Karpas-422 (cell line): ENCODE results near the gene NPC1L1. TPM values are rescaled to one million over a fixed set of nuclear protein-coding genes. Genes with fewer than 3 reads are reported as not detected.

Experiments
- DNase-seq: peaks from one replicate; pipeline ENCODE4 v3.0.0-alpha.2; 2015
- H2AFZ ChIP-seq: fragments of 200-600 bp; sonication (generic); 2 replicates; pipeline ENCODE4 v1.6.1; 2014; ENCODE audit warnings: antibody characterized with exemption, low read length, mixed read lengths
- H3K27ac ChIP-seq: fragments of 200-600 bp; sonication (generic); 2 replicates; pipeline ENCODE4 v1.5.1; 2014; ENCODE audit warnings: mild to moderate bottlenecking, low read length, moderate library complexity
- H3K27me3 ChIP-seq: fragments of 200-600 bp; sonication (generic); 2 replicates; pipeline ENCODE4 v1.6.1; 2014; ENCODE audit warnings: low read length, mixed read lengths
- H3K36me3 ChIP-seq: fragments of 200-600 bp; sonication (generic); 2 replicates; pipeline ENCODE4 v1.6.1; 2014; ENCODE audit warnings: low read length, mixed read lengths; ENCODE audit not compliant: insufficient read depth
- H3K4me1 ChIP-seq: fragments of 200-600 bp; sonication (generic); 2 replicates; pipeline ENCODE4 v1.6.1; 2014; ENCODE audit warnings: mild to moderate bottlenecking, low read length, mixed read lengths
- H3K4me2 ChIP-seq: fragments of 200-600 bp; sonication (generic); 2 replicates; pipeline ENCODE4 v1.6.1; 2014; ENCODE audit warnings: low read length, low read depth, mild to moderate bottlenecking; ENCODE audit not compliant: poor library complexity, severe bottlenecking
- H3K4me3 ChIP-seq: fragments of 200-600 bp; sonication (generic); 2 replicates; pipeline ENCODE4 v1.5.1; 2014; ENCODE audit warnings: mild to moderate bottlenecking, antibody characterized with exemption, low read length, mixed read lengths
- H3K79me2 ChIP-seq: fragments of 200-600 bp; sonication (generic); 2 replicates; pipeline ENCODE4 v1.6.1; 2014; ENCODE audit warnings: mild to moderate bottlenecking, low read length, mixed read lengths
- H3K9ac ChIP-seq: fragments of 200-600 bp; sonication (generic); 2 replicates; pipeline ENCODE4 v1.6.0; 2014; ENCODE audit warnings: low read length
- H3K9me2 ChIP-seq: fragments of 200-600 bp; sonication (generic), shearing (Covaris generic); replicated peaks from 2 replicates; pipeline ENCODE4 v1.6.0; 2014; ENCODE audit warnings: mild to moderate bottlenecking, low read length, moderate library complexity; ENCODE audit not compliant: insufficient read depth
- H3K9me3 ChIP-seq: fragments of 300-700, 200-600 bp; sonication (generic); 2 replicates; pipeline ENCODE4 v1.6.1; 2014; ENCODE audit warnings: low read length, mixed read lengths
- H4K20me1 ChIP-seq: fragments of 200-600 bp; sonication (generic); 2 replicates; pipeline ENCODE4 v1.6.1; 2014; ENCODE audit warnings: mild to moderate bottlenecking, antibody characterized with exemption, low read length, low read depth; ENCODE audit not compliant: insufficient read depth
- total RNA-seq: library from RNA; depleted of rRNA; stranded (reverse); fragments of >200 nt; shearing (Covaris generic); gene quantifications from 2 replicates; pipeline ENCODE4 v1.2.3, GENCODE V29; 2014; ENCODE audit warnings: low replicate concordance

Gene NPC1L1
- total RNA-seq, 1 experiment from 2014 or later = not detected

DNA sequence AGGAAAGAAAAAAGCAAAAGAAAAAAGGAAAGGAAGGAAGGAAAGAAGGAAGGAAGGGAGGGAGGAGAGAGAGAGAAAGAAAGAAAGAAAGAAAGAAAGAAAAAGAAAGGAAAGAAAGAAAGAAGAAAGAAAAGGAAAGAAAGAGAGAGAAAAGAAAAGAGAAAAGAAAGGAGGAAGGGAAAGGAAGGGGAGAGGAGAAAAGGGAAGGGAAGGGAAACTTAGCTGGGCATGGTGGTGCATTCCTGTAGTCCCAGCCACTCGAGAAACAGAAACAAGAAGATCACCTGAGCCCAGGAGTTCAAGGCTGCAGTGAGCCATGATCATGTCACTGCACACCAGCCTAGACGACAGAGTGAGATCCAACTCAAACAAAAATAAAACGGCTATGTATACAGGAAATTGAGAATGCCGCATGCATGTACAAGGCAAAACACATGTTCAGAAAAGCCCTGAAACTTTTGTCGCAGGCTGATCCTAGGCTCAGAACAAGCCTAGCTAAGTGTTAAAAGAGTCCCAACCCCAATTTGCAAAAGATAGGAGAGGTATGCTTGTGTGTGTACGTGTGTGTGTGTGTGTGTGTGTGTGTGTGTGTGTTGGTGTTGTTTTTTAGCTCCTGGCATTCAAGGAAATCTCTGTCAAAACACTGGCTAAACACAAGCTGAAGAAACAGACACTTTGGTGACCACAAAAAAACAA is 6.6 kb upstream of the NPC1L1 start:
- Histone ChIP-seq H2AFZ (no peak overlapping the region), H3K9me3 (no peaks in the 10 kb centered on the region), H4K20me1 (no peaks in the 10 kb centered on the region), H3K27me3 (no peaks in the 10 kb centered on the region), H3K36me3 (no peaks in the 10 kb centered on the region), H3K4me1 (no peaks in the 10 kb centered on the region), H3K79me2 (no peaks in the 10 kb centered on the region), H3K4me3 (no peak overlapping the region), H3K9me2 (no peaks in the 10 kb centered on the region), H3K4me2 (no peak overlapping the region), H3K9ac (no peak overlapping the region), H3K27ac (no peak overlapping the region)
- no peak for DNase-seq

DNA sequence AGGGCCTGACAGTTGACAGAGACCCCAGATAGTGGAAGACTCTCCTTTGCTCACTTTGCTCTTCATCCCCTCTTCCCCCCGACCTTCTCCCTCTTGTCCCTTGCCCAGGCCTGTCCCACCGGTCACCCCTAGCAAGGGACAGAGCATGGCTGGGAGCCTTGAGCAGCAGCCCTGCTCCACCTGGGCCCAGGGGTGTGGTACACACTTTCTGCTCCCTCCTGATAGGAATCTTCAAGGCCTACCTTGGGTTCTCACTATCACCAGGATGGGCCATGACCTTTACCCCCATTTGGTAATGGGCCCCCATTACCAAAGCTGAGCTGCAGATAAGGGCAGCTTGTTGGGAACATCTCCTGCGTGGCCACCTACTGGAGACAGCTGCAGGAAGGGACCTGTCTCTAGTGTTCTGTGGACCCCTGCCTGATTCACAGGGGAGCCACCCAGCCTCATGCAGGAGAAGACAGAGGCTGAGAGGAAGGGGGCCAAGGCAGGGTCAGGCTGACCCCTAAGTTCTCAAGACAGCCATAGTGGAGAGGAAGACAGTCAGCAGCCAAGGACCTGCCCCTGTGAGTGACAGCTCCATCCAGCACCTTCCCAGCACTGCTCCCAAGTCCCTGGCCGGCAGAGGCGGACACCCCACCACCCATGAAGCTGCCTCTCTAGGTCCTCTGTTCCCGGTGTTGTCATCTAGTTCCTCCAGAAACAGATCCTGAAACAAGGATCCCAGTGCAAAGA is 913 bp upstream of the NPC1L1 start:
- Histone ChIP-seq H3K27me3 (no peaks in the 10 kb centered on the region), H3K4me2 (no peak overlapping the region), H3K36me3 (no peaks in the 10 kb centered on the region), H3K9me2 (no peaks in the 10 kb centered on the region), H3K27ac (no peak overlapping the region), H3K4me3 (no peak overlapping the region), H3K4me1 (no peaks in the 10 kb centered on the region), H3K9me3 (no peaks in the 10 kb centered on the region), H4K20me1 (no peaks in the 10 kb centered on the region), H3K9ac (no peak overlapping the region), H2AFZ (no peak overlapping the region), H3K79me2 (no peaks in the 10 kb centered on the region)
- no peak for DNase-seq

DNA sequence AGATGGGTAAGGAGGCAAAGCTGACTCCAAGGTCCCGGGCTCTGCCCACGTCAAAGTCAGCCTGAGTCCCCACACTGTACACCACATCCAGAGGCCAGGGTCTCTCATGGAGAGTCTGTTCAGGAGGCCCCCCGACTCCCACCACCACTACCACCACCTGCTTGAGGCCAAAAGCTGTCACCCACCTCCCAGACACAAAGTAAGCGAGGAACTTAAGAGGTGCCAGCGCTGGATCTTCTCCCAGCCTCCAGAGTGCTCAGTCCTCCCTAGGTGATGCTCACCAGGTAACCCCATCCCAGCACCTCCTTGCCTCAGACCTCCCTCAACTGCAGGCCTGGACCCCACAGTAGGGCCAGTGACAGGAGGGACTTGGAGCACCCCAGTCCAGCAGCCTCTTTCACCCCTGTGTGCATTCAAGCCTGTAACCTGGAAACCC is 520 bp downstream of the NPC1L1 start:
- H3K4me1 ChIP-seq = no peaks in the 10 kb centered on the region
- H2AFZ ChIP-seq = no peak overlapping the region
- no peak overlapping the region for H3K9ac ChIP-seq
- H3K4me2 ChIP-seq = no peak overlapping the region
- H3K9me3 ChIP-seq = no peaks in the 10 kb centered on the region
- H3K4me3 ChIP-seq = no peak overlapping the region
- no peaks in the 10 kb centered on the region for H3K9me2 ChIP-seq
- H3K36me3 ChIP-seq = no peaks in the 10 kb centered on the region
- H3K79me2 ChIP-seq = no peaks in the 10 kb centered on the region
- no peak for DNase-seq
- H3K27me3 ChIP-seq = no peaks in the 10 kb centered on the region
- no peaks in the 10 kb centered on the region for H4K20me1 ChIP-seq
- no peak overlapping the region for H3K27ac ChIP-seq

DNA sequence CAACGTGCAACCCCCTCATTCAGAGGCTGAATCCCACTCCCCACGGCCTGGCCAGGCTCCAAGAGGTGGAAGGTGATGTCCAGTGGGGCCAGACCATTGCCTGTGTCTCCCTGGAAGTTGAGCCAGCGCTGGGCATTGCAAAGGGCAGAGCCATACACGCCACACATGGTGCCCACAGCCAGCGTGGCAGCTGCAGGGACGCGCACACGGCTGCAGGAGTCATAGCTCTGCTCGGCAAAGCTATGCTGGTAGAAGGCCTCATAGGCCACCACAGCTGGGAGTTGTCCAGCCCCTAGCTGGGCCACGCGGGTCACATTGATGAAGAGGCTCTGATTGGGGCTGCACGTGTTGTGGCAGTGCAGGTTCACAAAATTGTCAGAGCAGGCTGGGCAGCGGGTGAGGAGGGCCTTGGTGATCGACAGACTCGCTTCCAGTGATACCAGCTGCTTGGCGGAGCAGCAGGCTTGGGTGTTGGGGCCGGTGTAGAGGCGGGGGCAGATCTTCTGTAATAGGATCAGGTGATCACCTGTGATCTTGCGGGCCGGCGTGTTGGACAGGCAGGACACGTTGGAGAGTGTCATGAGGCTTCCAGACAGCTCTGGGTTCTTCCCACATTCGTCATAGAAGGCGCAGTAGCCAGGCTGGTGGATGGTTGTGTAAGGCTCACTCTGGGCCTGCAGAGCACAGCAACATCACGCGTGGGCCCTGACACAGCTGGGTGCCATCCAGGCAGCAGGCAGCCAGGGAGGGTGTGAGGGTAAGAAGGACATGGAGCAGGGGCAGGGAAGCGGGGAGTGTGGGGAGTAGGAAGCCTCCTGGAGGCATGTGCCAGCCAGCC is 1.2 kb downstream of the NPC1L1 start:
- Histone ChIP-seq H3K4me2 (no peak overlapping the region), H3K79me2 (no peaks in the 10 kb centered on the region), H3K9ac (no peak overlapping the region)

DNA sequence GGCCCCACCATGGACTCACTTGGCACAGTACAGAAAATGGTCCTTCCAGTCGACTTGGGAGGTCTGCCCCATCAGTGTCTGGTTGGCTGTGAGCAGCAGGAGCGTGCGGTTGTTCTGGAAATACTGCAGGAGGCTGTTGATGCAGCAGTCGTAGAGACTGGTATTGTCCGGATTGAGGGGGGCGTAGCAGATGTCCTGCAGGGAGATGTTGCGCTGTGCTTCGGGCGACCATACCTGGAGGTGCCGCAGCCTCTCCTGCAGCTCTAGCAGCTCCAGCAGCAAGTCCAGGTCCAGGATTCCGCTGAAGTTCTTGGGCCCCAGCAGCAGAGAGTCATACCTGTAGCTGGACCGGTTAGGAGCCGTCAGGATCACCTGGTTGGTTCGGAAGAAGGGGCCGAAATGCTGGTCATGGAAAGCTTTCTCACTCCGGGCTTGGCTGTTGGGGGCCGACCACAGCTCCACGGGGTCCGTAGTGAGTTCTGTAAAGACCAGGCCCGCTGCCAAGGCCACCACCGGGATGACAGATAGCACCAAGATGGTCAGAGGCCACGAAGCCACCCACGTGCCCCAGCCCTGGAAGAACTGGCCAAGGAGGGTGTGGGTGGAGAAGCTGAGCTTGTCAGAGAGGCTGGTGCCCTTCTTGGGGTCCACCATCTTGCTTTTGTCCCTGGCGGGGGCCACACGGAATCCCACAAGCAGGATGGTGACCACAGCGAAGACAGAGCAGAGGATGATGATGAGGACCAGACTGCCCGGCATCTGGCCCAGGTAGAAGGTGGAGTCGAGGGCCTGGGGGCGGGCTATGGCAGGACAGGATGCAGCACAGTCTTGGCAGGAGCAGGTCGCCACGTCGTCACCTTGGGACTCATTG is 2.1 kb downstream of the NPC1L1 start:
- H3K9me3 ChIP-seq = no peaks in the 10 kb centered on the region
- no peak for DNase-seq
- no peaks in the 10 kb centered on the region for H3K79me2 ChIP-seq
- H3K4me1 ChIP-seq = no peaks in the 10 kb centered on the region
- H3K36me3 ChIP-seq = no peaks in the 10 kb centered on the region
- no peak overlapping the region for H3K9ac ChIP-seq
- no peak overlapping the region for H2AFZ ChIP-seq
- no peak overlapping the region for H3K4me2 ChIP-seq
- no peak overlapping the region for H3K27ac ChIP-seq
- H3K9me2 ChIP-seq = no peaks in the 10 kb centered on the region
- H3K27me3 ChIP-seq = no peaks in the 10 kb centered on the region
- no peak overlapping the region for H3K4me3 ChIP-seq
- no peaks in the 10 kb centered on the region for H4K20me1 ChIP-seq

More for the DNA sequence above, 1.2 kb downstream of the NPC1L1 start:
- Histone ChIP-seq H3K9me2 (no peaks in the 10 kb centered on the region), H4K20me1 (no peaks in the 10 kb centered on the region), H3K9me3 (no peaks in the 10 kb centered on the region), H3K27ac (no peak overlapping the region), H3K36me3 (no peaks in the 10 kb centered on the region), H3K4me1 (no peaks in the 10 kb centered on the region), H3K27me3 (no peaks in the 10 kb centered on the region), H2AFZ (no peak overlapping the region), H3K4me3 (no peak overlapping the region)
- DNase-seq = no peak

DNA sequence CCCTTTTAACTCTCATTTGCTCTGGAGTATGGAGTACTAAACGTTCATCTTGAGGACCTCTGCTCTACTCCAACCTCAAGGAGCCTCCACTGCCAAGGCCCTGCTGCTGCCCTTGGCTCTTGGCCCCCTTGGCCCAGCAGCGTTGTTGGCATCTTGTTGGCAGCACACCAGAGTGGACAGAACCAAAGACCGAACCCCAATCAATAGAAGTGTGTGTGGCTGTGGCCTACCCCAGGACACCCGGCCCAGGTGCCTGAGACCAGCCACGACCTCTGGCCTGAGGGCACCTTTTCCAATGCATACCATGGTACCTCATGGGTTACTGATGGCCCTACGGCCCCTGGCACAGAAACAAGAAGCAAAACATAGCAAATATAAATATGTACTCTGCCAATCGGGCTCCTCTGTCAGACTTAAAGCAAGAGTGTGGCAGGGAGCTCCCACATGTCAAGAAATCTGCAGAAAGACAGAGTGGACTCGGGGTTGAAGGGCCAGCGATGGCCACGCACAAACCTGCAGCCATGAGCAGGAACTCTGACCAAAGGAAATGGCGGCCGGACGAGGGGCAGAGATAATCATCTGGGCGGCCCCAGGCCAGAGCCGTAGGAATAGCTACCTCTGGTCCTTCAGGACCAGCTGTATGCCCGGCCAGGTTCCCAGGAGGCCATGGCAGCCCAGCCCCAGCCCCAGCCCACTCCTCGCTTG is 2.9 kb downstream of the NPC1L1 start:
- Histone ChIP-seq H3K27ac (no peak overlapping the region), H2AFZ (no peak overlapping the region), H3K9me3 (no peaks in the 10 kb centered on the region), H3K4me3 (no peak overlapping the region), H3K79me2 (no peaks in the 10 kb centered on the region), H3K9ac (no peak overlapping the region), H3K9me2 (no peaks in the 10 kb centered on the region), H3K4me2 (no peak overlapping the region), H3K36me3 (no peaks in the 10 kb centered on the region), H3K27me3 (no peaks in the 10 kb centered on the region), H3K4me1 (no peaks in the 10 kb centered on the region), H4K20me1 (no peaks in the 10 kb centered on the region)
- no peak for DNase-seq

DNA sequence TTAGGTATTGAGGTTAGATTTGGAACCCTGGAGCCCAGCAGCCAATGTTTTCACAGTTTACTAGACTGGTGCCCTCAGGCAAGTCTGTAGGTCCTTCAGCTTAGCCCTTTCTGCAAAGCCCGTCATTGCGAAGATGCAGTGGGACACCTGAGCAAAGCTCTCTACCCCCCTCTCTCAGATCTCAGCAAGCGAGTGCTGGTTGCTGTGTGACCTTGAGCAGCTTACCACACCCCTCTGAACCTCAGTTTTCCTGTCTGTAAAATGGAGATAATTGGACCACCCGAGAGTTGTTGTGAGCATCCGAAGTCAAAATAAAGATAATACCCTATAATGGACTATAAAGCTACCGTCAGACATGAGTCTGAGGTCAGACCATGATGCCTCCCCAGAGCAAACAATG is 3.7 kb downstream of the NPC1L1 start:
- no peak for DNase-seq
- Histone ChIP-seq H3K27ac (no peak overlapping the region), H3K9me3 (no peaks in the 10 kb centered on the region), H2AFZ (no peak overlapping the region), H4K20me1 (no peaks in the 10 kb centered on the region), H3K4me3 (no peak overlapping the region), H3K36me3 (no peaks in the 10 kb centered on the region), H3K4me2 (no peak overlapping the region), H3K79me2 (no peaks in the 10 kb centered on the region), H3K4me1 (no peaks in the 10 kb centered on the region), H3K9ac (no peak overlapping the region), H3K9me2 (no peaks in the 10 kb centered on the region), H3K27me3 (no peaks in the 10 kb centered on the region)
